NCI-H1694 treated with DMSO at 0.1 percent for 48 hours (cell line): ENCODE data around the gene SHKBP1.
"Not testable (repeated sequence)": the region's sequence is repeated elsewhere in the genome, so short reads cannot be mapped to it uniquely, and the experiment has no call there.

Experiments used
- DNase-seq: peaks from one replicate; lab custom pipeline; 2025; lab: John Stamatoyannopoulos, UW

The SHKBP1 gene, protein sequence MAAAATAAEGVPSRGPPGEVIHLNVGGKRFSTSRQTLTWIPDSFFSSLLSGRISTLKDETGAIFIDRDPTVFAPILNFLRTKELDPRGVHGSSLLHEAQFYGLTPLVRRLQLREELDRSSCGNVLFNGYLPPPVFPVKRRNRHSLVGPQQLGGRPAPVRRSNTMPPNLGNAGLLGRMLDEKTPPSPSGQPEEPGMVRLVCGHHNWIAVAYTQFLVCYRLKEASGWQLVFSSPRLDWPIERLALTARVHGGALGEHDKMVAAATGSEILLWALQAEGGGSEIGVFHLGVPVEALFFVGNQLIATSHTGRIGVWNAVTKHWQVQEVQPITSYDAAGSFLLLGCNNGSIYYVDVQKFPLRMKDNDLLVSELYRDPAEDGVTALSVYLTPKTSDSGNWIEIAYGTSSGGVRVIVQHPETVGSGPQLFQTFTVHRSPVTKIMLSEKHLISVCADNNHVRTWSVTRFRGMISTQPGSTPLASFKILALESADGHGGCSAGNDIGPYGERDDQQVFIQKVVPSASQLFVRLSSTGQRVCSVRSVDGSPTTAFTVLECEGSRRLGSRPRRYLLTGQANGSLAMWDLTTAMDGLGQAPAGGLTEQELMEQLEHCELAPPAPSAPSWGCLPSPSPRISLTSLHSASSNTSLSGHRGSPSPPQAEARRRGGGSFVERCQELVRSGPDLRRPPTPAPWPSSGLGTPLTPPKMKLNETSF

GRCh38 chr19:40576585-40577451, at the start of gene SHKBP1:
SHKBP1 (plus strand) TSS chr19:40576873; CDS start chr19:40576900, 27 bp downstream.
- DNase-seq: peak; percentile 94

DNA sequence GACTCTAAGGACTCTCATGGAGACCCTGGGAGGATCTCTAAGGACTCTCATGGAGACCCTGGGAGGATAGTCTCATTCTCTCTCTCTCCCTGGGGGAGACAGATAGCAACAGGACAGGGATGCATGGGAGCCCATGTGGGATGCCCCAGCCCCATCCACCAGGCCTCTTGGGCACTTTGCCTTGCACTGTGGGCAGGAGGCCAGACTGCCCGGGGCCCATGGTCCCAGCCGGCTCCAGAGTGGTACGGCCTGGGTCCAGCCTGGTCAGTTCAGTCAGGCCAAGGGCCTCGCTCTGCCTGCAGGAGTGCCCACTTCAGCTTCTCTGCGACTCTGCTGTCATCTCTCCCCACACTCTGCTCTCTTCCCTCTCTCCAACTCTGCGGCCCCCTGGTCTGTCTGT, 48.6 kb upstream of the SHKBP1 start:
- no peak for DNase-seq

GRCh38 chr19:40528533-40529092, 48.1 kb upstream of the SHKBP1 start:
- DNase-seq: no peak

DNA sequence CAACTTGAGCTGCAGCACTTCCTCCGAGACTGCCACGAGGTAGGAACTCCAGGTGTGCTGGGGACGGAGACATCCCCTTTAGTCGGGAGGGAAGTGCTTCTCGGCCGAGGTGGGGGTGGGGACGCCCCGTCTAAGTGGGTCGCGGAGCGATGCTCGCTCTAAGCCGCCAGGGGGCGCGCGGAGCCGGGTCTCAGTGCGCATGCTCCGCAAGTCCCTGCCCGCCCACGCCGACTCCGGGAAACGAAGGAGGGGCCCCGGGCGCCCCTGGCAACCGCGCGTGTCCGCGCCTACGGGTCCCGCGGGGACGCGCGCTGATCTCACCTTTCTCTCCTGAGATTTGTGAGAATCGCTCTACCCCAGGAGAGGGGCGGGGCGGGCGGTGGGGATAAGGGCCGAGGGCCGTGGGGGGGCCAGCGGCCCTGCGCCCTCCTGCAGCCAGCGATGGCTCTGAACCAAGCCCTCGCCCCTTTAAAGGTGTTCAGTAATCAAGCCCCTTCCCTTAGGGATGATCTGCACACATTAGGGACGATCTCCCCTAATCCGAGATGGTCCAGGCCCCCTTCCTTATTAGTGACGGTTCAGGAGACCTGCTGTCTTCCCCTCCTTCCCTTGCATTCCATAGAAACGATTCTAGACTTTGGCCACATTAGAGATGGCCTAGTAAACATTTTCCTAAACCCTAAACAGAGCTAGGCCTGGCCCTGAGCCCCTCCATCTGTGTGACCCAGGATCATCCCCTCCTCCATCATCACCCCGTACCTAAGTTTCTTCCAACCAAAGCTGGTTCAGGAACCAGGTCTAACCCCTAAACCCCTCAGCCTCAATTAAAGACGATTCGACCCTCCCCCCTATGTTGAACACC, 47.3 kb upstream of the SHKBP1 start:
- peak; percentile 90 for DNase-seq

GRCh38 chr19:40530091-40530901, 46.4 kb upstream of the SHKBP1 start:
- DNase-seq: no peak

DNA sequence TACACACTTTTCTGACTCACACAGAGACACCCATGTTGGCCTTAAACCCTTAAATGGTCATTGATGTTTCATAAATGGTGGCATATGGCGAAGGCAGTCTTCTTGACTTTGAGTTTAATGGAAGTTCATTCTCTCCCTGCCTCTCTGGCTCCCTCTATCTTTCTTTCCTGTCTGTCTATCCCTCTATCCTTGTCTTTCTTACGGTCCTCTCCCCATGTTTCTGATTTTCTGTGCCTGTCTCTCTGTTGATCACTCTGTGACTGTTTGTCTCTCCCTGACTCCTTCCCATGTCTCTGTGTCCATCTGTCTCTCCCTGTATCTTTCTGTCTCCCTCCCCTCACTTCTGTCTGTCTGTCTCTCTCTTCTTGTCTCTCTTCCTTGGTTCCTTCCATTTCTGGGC, 43.2 kb upstream of the SHKBP1 start:
- DNase-seq: no peak

DNA sequence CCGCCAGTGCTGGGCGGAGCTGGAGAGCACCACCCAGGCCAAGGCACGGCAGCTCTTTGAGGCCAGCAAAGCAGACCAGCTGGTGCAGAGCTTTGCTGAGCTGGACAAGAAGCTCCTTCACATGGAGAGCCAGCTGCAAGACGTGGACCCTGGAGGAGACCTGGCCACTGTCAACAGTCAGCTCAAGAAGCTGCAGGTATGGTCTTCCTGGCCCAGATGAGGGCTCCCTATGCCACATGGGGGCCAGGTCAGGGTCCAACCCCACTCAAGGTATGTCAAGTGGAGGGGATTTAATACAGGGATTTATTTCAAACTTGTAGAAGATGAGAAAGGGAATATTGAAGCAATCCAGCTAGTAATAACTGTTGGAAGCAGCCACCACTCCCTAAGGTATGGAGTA, 42.5 kb upstream of the SHKBP1 start:
- no peak for DNase-seq

GRCh38 chr19:40539070-40539469, 37.6 kb upstream of the SHKBP1 start:
- no peak for DNase-seq

DNA sequence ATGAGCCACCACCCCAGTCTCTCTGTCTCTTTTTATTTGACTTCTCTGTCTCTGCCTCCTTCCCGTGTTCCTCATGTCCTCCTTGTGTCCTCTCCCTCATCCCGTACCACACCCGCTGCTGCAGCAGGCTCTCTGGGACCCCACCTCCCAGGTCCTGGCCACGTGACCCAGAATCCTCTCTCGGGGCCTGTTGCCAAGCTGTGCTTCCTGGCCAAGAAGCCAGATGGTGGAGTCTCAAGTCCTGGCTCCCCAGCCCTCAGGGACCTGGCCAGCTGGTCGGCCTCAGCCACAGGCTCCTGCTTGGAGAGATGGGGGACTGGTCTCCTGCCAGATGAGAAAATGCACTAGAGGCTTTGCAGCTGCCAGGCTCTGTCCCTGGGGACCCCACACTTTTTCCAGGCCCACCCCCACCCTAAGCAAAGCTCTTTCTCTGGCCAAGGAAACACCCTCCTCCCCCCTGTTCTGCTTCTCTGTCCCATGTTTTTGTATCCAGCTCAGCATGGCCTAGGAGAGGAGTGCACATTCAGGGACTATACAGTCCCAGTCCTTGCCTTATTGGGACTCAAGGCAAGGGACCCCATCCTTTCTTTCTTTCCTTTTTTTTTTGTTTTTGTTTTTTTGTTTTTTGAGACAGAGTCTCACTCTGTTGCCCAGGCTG, 34.3 kb upstream of the SHKBP1 start:
- peak; percentile 98 for DNase-seq

- no peak for DNase-seq
Observed at GRCh38 chr19:40543029-40543597, 33.6 kb upstream of the SHKBP1 start.

DNA sequence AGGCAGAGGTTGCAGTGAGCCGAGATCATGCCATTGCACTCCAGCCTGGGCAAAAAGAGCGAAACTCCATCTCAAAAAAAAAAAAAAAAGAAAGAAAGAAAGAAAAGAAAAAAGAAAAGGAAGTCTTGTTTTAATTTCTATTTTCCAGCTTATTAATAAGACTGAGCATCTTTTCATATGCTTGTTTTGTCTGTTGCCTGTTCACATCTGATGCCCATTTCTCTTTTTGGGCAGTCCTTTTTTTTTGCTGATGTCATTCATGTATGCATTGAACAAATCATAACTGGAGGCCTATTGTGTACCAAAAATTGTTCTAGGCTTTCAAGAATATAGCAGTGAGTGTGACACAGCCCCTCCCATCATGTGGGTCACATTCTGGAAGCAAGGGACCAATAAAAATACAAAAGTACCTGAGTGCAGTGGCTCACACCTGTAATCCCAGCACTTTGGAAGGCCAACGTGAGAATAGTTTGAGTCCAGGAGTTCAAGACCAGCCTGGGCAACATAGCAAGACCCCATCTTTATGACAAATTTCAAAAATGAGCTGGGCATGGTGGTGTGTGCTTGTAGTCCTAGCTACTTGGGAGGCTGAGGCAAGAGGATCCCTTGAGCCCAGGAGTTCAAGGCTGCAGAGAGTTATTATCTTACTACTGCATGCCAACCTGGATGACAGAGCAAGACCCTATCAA, 30.4 kb upstream of the SHKBP1 start:
- DNase-seq: not testable (repeated sequence)

GRCh38 chr19:40547190-40547589, 29.5 kb upstream of the SHKBP1 start:
- not testable (repeated sequence) for DNase-seq

GRCh38 chr19:40547836-40548235, 28.8 kb upstream of the SHKBP1 start:
- DNase-seq: no peak

- DNase-seq: no peak
Observed at GRCh38 chr19:40549007-40549708, 27.5 kb upstream of the SHKBP1 start.

DNA sequence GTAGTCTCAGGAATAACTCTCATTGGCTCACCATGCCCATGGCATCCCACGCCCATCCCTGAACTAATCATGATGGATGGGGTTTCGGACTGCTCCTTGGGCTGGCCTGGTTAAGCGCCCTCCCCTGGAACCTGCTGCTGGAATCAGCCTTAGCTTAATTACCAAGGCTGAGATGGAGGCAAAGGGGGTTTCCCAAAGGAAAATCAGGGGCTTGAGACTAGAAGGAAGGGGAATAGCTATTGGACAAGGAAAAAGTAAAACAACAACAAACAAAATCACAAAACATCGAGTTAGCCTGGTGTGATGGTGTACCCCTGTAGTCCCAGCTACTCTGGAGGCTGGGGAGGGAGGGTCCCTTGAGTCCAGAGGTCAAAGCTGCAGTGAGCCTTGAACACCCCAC, 25.7 kb upstream of the SHKBP1 start:
- DNase-seq: no peak

GRCh38 chr19:40552848-40553247, 23.8 kb upstream of the SHKBP1 start:
- DNase-seq: no peak

DNA sequence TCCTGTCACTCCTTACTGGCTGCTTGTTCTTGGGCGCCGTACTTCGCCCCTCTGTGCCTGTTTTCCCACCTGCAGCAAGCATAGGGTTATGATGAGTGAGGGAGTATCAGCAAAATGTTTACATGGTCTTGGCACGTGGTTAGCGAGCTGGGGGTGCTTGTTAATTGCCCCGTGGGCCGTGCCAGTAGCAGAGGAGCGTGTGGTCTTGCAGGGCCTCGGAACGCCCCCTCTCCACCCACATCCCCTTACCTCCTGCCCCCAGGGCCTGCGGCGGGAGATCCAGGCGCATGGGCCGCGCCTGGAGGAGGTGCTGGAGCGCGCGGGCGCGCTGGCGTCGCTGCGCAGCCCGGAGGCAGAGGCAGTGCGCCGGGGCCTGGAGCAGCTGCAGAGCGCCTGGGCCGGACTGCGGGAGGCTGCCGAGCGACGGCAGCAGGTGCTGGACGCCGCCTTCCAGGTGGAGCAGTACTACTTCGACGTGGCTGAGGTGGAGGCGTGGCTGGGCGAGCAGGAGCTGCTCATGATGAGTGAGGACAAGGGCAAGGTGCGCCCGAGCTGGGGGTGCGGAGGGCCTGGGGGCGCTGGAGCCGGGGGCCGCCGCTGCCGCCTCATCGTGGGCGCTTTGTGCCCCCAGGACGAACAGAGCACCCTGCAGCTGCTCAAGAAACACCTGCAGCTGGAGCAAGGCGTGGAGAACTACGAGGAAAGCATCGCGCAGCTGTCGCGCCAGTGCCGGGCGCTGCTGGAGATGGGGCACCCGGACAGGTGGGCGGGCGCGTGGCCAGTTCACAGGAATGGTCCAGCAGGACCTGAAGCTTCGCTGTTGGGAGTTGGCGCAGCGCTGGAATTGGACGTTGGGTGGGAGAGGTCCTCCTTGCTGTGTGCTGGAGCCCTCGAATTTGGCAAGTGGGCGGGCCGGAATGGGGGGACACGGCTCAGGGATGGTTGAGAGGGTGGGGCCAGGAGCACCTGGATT, 22.5 kb upstream of the SHKBP1 start:
- DNase-seq: no peak
